K562 (cell line): ENCODE data around the gene NCMAP. TPM values are rescaled to one million over a fixed set of nuclear protein-coding genes. Genes with fewer than 3 reads are reported as not detected.

Experiments used
- EGR1 ChIP-seq: fragments of 450-650 bp; conservative IDR thresholded peaks from 2 replicates; pipeline ENCODE4 v1.6.1; 2017; ENCODE audit warnings: mild to moderate bottlenecking
- FOS ChIP-seq: IDR thresholded peaks from 3 replicates; pipeline ENCODE4 v1.6.1; 2011; ENCODE audit not compliant: insufficient read length; ENCODE audit errors: extremely low read depth
- FOXK2 ChIP-seq, 2 experiments: fragments of 450-650 bp; IDR thresholded peaks in 1 of 2; conservative IDR thresholded peaks in 1 of 2; 2 replicates each; pipeline ENCODE4 v1.6.1; 2016; ENCODE audit warnings: low read depth in 2 of 2, mild to moderate bottlenecking in 1 of 2
- GABPB1 ChIP-seq: sonication (generic); formaldehyde crosslinking; IDR thresholded peaks from 2 replicates; pipeline ENCODE4 v1.8.0; 2022; ENCODE audit warnings: mild to moderate bottlenecking, missing genetic modification reagents
- GTF3C2 ChIP-seq: IDR thresholded peaks from 3 replicates; pipeline ENCODE4 v1.6.1; 2011; ENCODE audit warnings: borderline replicate concordance, mild to moderate bottlenecking, moderate library complexity; ENCODE audit not compliant: insufficient read length; ENCODE audit errors: extremely low read depth
- KAT7 ChIP-seq: sonication (generic); formaldehyde crosslinking; IDR thresholded peaks from 2 replicates; pipeline ENCODE4 v1.8.0; 2022; ENCODE audit warnings: missing genetic modification reagents, mild to moderate bottlenecking, borderline replicate concordance
- L3MBTL2 ChIP-seq: fragments of 450-650 bp; IDR thresholded peaks from 2 replicates; pipeline ENCODE4 v1.6.1; 2016; ENCODE audit warnings: mild to moderate bottlenecking, moderate library complexity
- MGA ChIP-seq: fragments of 450-650 bp; IDR thresholded peaks from 2 replicates; pipeline ENCODE4 v1.6.1; 2016; ENCODE audit warnings: mild to moderate bottlenecking, moderate library complexity
- NBN ChIP-seq: fragments of 450-650 bp; IDR thresholded peaks from 2 replicates; pipeline ENCODE4 v1.6.1; 2016; ENCODE audit warnings: low read depth, mild to moderate bottlenecking
- RBM15 ChIP-seq: fragments of 200-400 bp; formaldehyde crosslinking; IDR thresholded peaks from 2 replicates; pipeline ENCODE4 v1.6.1; 2018; ENCODE audit warnings: mild to moderate bottlenecking, low read length, moderate library complexity; ENCODE audit not compliant: insufficient read depth
- TGIF2 ChIP-seq: sonication (generic); formaldehyde crosslinking; IDR thresholded peaks from 2 replicates; pipeline ENCODE4 v1.8.1; 2022; ENCODE audit warnings: mild to moderate bottlenecking, missing genetic modification reagents, moderate library complexity
- YY1 ChIP-seq, 3 experiments: IDR thresholded peaks; 2 replicates each; pipeline ENCODE4 v1.6.1; 2011; ENCODE audit warnings: low read length in 2 of 3, mild to moderate bottlenecking in 2 of 3, moderate library complexity in 2 of 3, borderline replicate concordance in 1 of 3, control low read depth in 1 of 3, low read depth in 1 of 3; ENCODE audit not compliant: insufficient read depth in 3 of 3, insufficient replicate concordance in 2 of 3, control insufficient read depth in 1 of 3, insufficient read length in 1 of 3; ENCODE audit errors: extremely low read depth in 1 of 3
- ZNF76 ChIP-seq: fragments of 250-450 bp; sonication (Bioruptor Pico); IDR thresholded peaks from 2 replicates; pipeline ENCODE4 v1.4.0; 2020; ENCODE audit warnings: mild to moderate bottlenecking, moderate library complexity, borderline replicate concordance
- polyA plus RNA-seq, 8 experiments: library from polyadenylated mRNA; depleted of rRNA in 4 of 8; stranded (reverse) in 5 of 8; unstranded in 3 of 8; fragments of >200 nt; fragmentation: Nextera tagmentation in 2 of 8; fragmentation: Illumina TruSeq in 1 of 8; extraction: Ambion mirVana in 2 of 8; extraction: Trizol in 1 of 8; gene quantifications; 2 replicates each; pipeline versions ENCODE4 v1.2.1 to v1.2.3, GENCODE V29; 2011 to 2014; ENCODE audit warnings: inconsistent platforms in 1 of 8, missing spikeins in 1 of 8
- total RNA-seq, 7 experiments: library from RNA; depleted of rRNA in 6 of 7; stranded (reverse); fragments of >200 nt in 6 of 7; fragmentation: Illumina TruSeq in 2 of 7; extraction: Trizol in 2 of 7; gene quantifications; 2 replicates each; pipeline versions ENCODE4 v1.2.1 to v1.2.3, GENCODE V29; 2011 to 2021; ENCODE audit warnings: low replicate concordance in 1 of 7

The NCMAP gene
- total and polyA plus RNA-seq, 9 of the 15 experiments (the other 6 are each of a cell fraction or from before 2014, with no cell fraction given) = 0.03 TPM; not detected in 8

- TF ChIP-seq KAT7 (0 out of 2 replicates have a peak, but pooled peaks have one; percentile 17), FOS (no peak), RBM15 (no peak), GTF3C2 (peak; percentile 25), GABPB1 (CRISPR knock-in tag) (peak; percentile 35; the same call in 1 of the 2 replicates), ZNF76 (CRISPR knock-in tag) (no peak), FOXK2 (conservative IDR thresholded peaks at IDR 0.05 in 1 of 2, IDR thresholded peaks at IDR 0.05 in 1 of 2; ENCODE audit: low read depth in 2 of 2) (0 out of 4 replicates have a peak, but pooled peaks of 1 of the 2 experiments have one; percentile 11), EGR1 (peak; percentile 81), MGA (peak; percentile 63), L3MBTL2 (peak; percentile 58), TGIF2 (CRISPR knock-in tag) (no peak), YY1 (IDR thresholded peaks at IDR 0.05; ENCODE audit: borderline replicate concordance in 1 of 3, control insufficient read depth in 1 of 3, extremely low read depth in 1 of 3, insufficient read depth in 3 of 3, insufficient read length in 1 of 3, insufficient replicate concordance in 2 of 3, low read depth in 1 of 3, low read length in 2 of 3) (peak in 2 of 3 experiments; percentile 63 to 87), NBN (no peak)
Measured at GRCh38 chr1:24641646-24642151, 85.8 kb downstream of the NCMAP start (continued).
